Astrocyte of the spinal cord (primary cell): ENCODE data around the gene KCNG2.

Experiments
- DNase-seq: peaks from one replicate; pipeline ENCODE4 v3.0.0; 2011; ENCODE audit warnings: low read depth, low spot score
- H3K4me3 ChIP-seq: 2 replicates; pipeline ENCODE4 v1.5.1; 2011; ENCODE audit warnings: low read depth, mild to moderate bottlenecking, low read length, moderate library complexity
- in situ Hi-C: cut with HindIII; loops from 2 replicates; pipeline ENCODE4 v1.10.0; 2017; ENCODE audit warnings: low sequenced_read_pairs
- TF ChIP-seq, protein P1 (sequence below): IDR thresholded peaks from 2 replicates; pipeline ENCODE4 v1.5.1; 2012; ENCODE audit warnings: low read depth, mild to moderate bottlenecking, low read length, inconsistent platforms

The KCNG2 gene

DNA sequence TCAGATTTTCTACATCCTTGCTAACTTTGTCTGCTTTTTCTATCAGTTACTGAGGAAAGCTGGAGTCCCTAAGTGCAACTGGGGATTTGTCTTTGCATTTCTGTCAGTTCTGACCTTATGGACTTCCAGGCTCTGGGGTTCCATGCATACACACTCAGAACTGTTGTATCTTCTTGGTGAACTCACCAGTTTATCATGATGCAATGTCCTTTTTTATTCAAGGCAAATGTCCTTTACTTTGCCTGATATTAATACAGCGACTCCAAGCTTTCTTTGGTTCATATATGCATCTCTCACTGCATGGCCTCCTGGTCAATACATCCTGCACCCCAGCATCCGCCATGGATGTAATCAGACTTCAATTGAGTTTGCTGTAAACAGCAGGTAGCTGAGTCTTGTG is 109.0 kb downstream of the KCNG2 start:
- DNase-seq: no peak
- in situ Hi-C loops: no loop called here
- TF ChIP-seq, protein P1, sequence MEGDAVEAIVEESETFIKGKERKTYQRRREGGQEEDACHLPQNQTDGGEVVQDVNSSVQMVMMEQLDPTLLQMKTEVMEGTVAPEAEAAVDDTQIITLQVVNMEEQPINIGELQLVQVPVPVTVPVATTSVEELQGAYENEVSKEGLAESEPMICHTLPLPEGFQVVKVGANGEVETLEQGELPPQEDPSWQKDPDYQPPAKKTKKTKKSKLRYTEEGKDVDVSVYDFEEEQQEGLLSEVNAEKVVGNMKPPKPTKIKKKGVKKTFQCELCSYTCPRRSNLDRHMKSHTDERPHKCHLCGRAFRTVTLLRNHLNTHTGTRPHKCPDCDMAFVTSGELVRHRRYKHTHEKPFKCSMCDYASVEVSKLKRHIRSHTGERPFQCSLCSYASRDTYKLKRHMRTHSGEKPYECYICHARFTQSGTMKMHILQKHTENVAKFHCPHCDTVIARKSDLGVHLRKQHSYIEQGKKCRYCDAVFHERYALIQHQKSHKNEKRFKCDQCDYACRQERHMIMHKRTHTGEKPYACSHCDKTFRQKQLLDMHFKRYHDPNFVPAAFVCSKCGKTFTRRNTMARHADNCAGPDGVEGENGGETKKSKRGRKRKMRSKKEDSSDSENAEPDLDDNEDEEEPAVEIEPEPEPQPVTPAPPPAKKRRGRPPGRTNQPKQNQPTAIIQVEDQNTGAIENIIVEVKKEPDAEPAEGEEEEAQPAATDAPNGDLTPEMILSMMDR: no peak
- H3K4me3 ChIP-seq: no peak overlapping the region

DNA sequence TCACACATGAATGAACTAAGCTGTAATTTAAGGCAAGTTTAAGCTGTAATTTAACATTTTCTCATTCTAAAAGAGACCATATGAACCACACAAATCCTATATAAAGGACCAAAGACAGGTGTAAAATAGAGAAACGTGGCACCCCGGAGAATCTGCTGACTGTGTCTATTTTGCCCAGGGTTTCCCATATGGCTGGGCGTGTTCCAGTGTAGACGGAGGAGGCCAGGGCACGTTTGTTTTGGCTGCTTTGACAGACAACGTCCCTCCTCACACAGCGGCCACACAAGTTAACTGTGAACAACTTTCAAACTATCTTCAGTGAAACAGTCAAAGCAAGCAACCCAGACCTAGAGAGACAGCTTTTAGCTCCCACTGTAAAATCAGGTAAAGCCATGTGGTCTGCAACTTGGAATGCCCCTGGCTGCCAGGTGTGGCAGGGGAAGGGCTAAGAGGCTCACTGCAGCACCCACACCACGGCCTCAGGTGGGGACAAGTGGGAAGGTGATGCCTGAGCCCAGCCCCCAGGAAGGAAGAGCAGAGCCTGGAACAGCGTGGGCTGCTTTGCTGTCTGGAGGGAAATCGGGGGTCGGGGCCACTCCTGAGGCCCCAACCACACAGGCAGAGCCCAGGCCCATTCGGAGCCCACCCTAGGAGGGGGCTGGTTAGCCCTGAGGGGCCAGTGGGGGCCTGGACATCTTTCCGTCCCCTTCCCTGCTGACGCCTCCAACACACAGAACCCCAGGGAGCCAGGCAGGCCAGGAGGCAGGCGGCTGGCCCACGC is 113.0 kb downstream of the KCNG2 start:
- no peak for DNase-seq
- in situ Hi-C loops: no loop called here
- TF ChIP-seq, protein P1: no peak
- no peak overlapping the region for H3K4me3 ChIP-seq

DNA sequence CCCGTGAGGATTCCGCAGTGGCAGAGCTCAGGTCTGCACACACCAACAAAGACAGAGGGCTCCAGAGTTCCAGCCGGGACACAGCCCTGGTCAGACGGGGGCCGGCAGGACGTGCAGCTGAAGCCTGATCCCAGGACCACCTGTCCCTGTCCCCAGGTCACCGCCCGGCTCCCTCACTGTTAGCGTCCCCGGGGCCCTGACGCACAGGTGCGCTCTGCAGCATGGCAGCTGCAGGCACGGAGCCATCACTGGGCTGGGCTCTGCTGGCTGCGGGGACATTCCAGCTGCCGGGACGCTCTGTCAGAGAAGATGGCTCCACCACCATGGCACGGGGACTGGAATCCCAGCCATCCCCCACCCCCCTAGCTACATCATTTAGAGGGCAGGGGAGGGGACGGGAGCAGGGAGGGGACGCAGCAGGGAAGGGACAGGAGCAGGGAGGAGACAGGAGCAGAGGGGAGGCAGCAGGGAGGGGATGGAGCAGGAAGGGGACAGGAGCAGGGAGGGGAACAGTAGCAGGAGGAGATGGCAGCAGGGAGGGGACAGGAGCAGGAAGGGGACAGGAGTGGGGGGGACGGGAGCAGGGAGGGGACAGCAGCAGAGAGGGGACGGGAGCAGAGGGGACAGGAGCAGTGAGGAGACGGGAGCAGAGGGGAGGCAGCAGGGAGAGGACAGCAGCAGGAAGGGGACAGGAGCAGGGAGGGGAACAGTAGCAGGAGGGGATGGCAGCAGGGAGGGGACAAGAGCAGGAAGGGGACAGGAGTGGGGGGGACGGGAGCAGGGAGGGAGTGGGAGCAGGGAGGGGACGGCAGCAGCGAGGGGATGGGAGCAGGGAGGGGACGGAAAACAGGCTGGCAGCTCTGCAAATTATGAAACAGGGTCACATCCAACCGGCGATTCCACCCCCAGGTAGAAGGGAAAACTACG is 113.9 kb downstream of the KCNG2 start:
- no peak overlapping the region for H3K4me3 ChIP-seq
- DNase-seq: no peak
- in situ Hi-C loops: no loop called here
- TF ChIP-seq, protein P1: no peak

DNA sequence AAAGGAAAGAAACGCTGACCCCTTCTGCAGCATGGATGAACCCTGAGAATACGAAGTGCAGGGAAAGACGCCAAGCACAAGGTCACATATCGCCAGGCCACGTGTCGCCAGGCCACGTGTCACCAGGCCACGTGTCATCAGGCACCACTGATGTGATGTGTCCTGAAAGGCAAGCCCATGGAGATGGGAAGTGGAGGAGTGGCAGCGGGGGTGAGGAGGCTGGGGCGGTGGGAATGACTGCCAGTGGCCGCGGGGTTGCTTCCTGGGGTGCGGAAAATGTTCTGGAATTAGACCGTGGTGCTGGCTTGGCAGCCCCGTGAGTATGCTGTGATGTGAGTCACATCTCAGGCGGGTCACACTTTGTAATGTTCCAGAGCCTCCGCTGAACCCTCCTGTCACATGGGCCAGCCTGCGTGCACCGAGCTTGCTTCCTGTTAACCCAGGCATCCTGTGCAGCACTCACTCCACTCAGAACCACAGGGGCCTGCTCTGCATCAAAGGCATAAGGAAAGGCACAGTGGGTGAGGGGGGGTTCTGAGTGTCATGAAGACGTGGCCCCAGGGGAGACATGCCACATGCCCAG is 114.8 kb downstream of the KCNG2 start:
- peak; percentile 75 for DNase-seq
- no peak overlapping the region for H3K4me3 ChIP-seq
- TF ChIP-seq, protein P1: no peak
- in situ Hi-C loops: no loop called here

DNA sequence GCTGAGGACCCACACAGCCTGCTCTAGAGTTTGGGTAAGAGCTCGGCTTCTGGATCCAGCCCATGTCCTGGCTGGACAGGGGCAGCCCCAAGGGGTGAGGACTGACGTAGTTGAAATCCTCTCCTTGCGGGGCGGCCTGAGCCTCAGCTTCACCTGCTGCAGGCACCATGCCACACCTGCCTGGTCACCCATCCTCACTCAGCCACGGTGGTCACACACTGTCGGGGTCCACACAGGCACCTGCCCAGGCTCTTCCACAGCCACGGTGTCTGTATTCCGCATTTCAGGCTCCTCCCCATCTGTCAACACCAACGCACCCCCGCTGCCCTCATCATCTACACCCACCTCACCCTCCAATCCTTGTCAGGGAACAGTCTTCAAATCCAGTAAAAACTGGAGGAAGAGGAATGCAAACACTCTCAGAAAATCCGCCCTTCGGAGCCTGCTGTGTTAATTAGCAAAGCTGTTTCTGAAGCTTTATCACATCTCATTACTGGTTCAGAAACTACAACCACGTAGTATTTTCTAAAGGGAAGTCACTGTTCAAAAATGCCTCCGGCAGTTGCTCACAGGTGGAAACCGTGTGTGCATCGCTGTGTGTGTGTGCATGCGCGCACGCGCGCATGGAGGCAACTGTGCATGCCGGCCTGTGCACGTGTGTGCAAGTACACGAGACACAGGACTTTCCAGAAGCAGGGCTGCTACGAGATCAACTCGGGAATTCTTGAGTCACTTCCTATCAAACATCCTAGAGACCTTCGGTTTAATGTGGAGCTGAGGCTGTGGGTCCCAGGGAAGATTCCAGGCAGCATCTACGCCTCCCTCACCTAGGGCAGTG is 115.5 kb downstream of the KCNG2 start:
- TF ChIP-seq, protein P1: no peak
- DNase-seq: no peak
- H3K4me3 ChIP-seq: no peak overlapping the region
- in situ Hi-C loops: no loop called here
